HepG2 (cell line): ENCODE data around the gene IL2RG. TPM values are rescaled to one million over a fixed set of nuclear protein-coding genes. Genes with fewer than 3 reads are reported as not detected.

Source experiments
- AGO1 ChIP-seq: fragments of 200-400 bp; formaldehyde crosslinking; IDR thresholded peaks from 2 replicates; pipeline ENCODE4 v1.6.1; 2017; ENCODE audit warnings: mild to moderate bottlenecking, low read depth, low read length, moderate library complexity; ENCODE audit not compliant: poor library complexity, severe bottlenecking
- ARHGAP35 ChIP-seq: sonication (generic); formaldehyde crosslinking; IDR thresholded peaks from 2 replicates; pipeline ENCODE4 v1.9.0; 2022; ENCODE audit warnings: mild to moderate bottlenecking, inconsistent platforms, moderate library complexity, missing genetic modification reagents, borderline replicate concordance
- ATF5 ChIP-seq: sonication (generic); formaldehyde crosslinking; IDR thresholded peaks from 2 replicates; pipeline ENCODE4 v1.4.0; 2020; ENCODE audit warnings: mild to moderate bottlenecking, low read depth, missing genetic modification reagents
- ESRRA ChIP-seq: sonication (generic); formaldehyde crosslinking; IDR thresholded peaks from 2 replicates; pipeline ENCODE4 v1.5.1; 2020; ENCODE audit warnings: mild to moderate bottlenecking, low read depth, missing genetic modification reagents
- FOXO1 ChIP-seq: sonication (generic); formaldehyde crosslinking; IDR thresholded peaks from 2 replicates; pipeline ENCODE4 v1.4.0; 2020; ENCODE audit warnings: missing genetic modification reagents
- KAT7 ChIP-seq: IDR thresholded peaks from 2 replicates; pipeline ENCODE4 v1.6.1; 2018; ENCODE audit warnings: borderline replicate concordance, missing compliant biosample characterization
- KIAA2018 ChIP-seq: sonication (generic); formaldehyde crosslinking; IDR thresholded peaks from 2 replicates; pipeline ENCODE4 v1.5.0; 2020; ENCODE audit warnings: mild to moderate bottlenecking, missing genetic modification reagents, borderline replicate concordance
- MEF2D ChIP-seq: sonication (generic); formaldehyde crosslinking; IDR thresholded peaks from 2 replicates; pipeline ENCODE4 v1.5.1; 2020; ENCODE audit warnings: mild to moderate bottlenecking, missing genetic modification reagents
- MNT ChIP-seq: fragments of 450-650 bp; IDR thresholded peaks from 2 replicates; pipeline ENCODE4 v1.6.1; 2016
- PATZ1 ChIP-seq: sonication (generic); formaldehyde crosslinking; IDR thresholded peaks from 2 replicates; pipeline ENCODE4 v1.4.0; 2020; ENCODE audit warnings: missing genetic modification reagents
- POLR2AphosphoS5 ChIP-seq: IDR thresholded peaks from 2 replicates; pipeline ENCODE4 v1.6.1; 2012; ENCODE audit warnings: low read depth, low read length
- SIX4 ChIP-seq: sonication (generic); formaldehyde crosslinking; IDR thresholded peaks from 2 replicates; pipeline ENCODE4 v1.4.0; 2020; ENCODE audit warnings: missing genetic modification reagents
- U2AF2 ChIP-seq: fragments of 200-400 bp; formaldehyde crosslinking; IDR thresholded peaks from 2 replicates; pipeline ENCODE4 v1.6.1; 2017; ENCODE audit warnings: low read depth, mild to moderate bottlenecking, low read length
- YEATS2 ChIP-seq: sonication (generic); formaldehyde crosslinking; IDR thresholded peaks from 2 replicates; pipeline ENCODE4 v1.4.0; 2020; ENCODE audit warnings: missing genetic modification reagents, borderline replicate concordance
- ZNF451 ChIP-seq: sonication (generic); formaldehyde crosslinking; IDR thresholded peaks from 2 replicates; pipeline ENCODE4 v1.5.0; 2020; ENCODE audit warnings: mild to moderate bottlenecking, missing genetic modification reagents
- ZNF484 ChIP-seq: sonication (generic); formaldehyde crosslinking; IDR thresholded peaks from 2 replicates; pipeline ENCODE4 v1.5.1; 2020; ENCODE audit warnings: mild to moderate bottlenecking, low read depth, missing genetic modification reagents, borderline replicate concordance
- polyA plus RNA-seq, 8 experiments: library from polyadenylated mRNA; depleted of rRNA in 3 of 8; stranded (reverse) in 7 of 8; unstranded in 1 of 8; fragments of >200 nt; fragmentation: Illumina TruSeq in 4 of 8; extraction: Trizol in 4 of 8; gene quantifications; 2 replicates each; pipeline versions ENCODE4 v1.2.1 to v1.2.3, GENCODE V29; 2011 to 2016; ENCODE audit warnings: low read depth in 4 of 8, missing spikeins in 1 of 8, mixed read lengths in 1 of 8; ENCODE audit not compliant: insufficient read depth in 1 of 8
- total RNA-seq, 5 experiments: library from RNA; depleted of rRNA; stranded (reverse); fragments of >200 nt; fragmentation: Illumina TruSeq; extraction: Trizol; gene quantifications; 2 replicates each; pipeline ENCODE4 v1.2.3, GENCODE V29; 2016; ENCODE audit warnings: low read depth in 1 of 5

Gene IL2RG
- total and polyA plus RNA-seq, 2 of the 13 experiments (the other 11 are each of a cell fraction or from before 2014, with no cell fraction given): 0.98 TPM; not detected in 1

GRCh38 chrX:71095555-71095980 lies 15.8 kb downstream of the IL2RG start, which contains the start of gene FOXO4 (continued):
- TF ChIP-seq KIAA2018 (CRISPR knock-in tag): no peak
- TF ChIP-seq U2AF2: no peak
- TF ChIP-seq ZNF484 (CRISPR knock-in tag): no peak
- TF ChIP-seq POLR2AphosphoS5: peak; percentile 65
- TF ChIP-seq KAT7 (CRISPR knock-in tag): no peak
- no peak for TF ChIP-seq ARHGAP35 (CRISPR knock-in tag)
- no peak for TF ChIP-seq PATZ1
- no peak for TF ChIP-seq YEATS2
- no peak for TF ChIP-seq ZNF451 (CRISPR knock-in tag)
- TF ChIP-seq AGO1: no peak
- no peak for TF ChIP-seq MEF2D (CRISPR knock-in tag)
- TF ChIP-seq ATF5 (CRISPR knock-in tag): no peak
- TF ChIP-seq FOXO1: 0 out of 2 replicates have a peak, but pooled peaks have one; percentile 18
- no peak for TF ChIP-seq MNT
- TF ChIP-seq SIX4 (CRISPR knock-in tag): no peak
- no peak for TF ChIP-seq ESRRA (CRISPR knock-in tag)
